Chondrocyte (in vitro differentiated cells): ENCODE data around the gene SLC18B1. TPM values are rescaled to one million over a fixed set of nuclear protein-coding genes. Genes with fewer than 3 reads are reported as not detected.

ENCODE experiments used
- DNase-seq: peaks from one replicate; pipeline ENCODE4 v3.0.0; 2021; ENCODE audit warnings: mixed read lengths, low spot score
- H3K27ac Mint-ChIP-seq: one replicate; pipeline ENCODE4 v1.8.0; 2021; ENCODE audit warnings: mild to moderate bottlenecking, moderate library complexity, mixed read lengths; ENCODE audit not compliant: unreplicated experiment
- H3K27me3 Mint-ChIP-seq: 2 replicates; pipeline ENCODE4 v1.8.0; 2021; ENCODE audit warnings: low read depth, mixed read lengths
- H3K36me3 Mint-ChIP-seq: 2 replicates; pipeline ENCODE4 v1.8.0; 2021; ENCODE audit warnings: low read depth, mixed read lengths
- H3K4me1 Mint-ChIP-seq: 2 replicates; pipeline ENCODE4 v1.8.0; 2021; ENCODE audit warnings: low read depth, mild to moderate bottlenecking, mixed read lengths
- H3K4me3 Mint-ChIP-seq: one replicate; pipeline ENCODE4 v1.8.0; 2021; ENCODE audit warnings: mild to moderate bottlenecking, moderate library complexity, mixed read lengths; ENCODE audit not compliant: unreplicated experiment
- H3K9me3 Mint-ChIP-seq: 2 replicates; pipeline ENCODE4 v1.8.0; 2021; ENCODE audit warnings: low read depth, mixed read lengths
- CTCF ChIP-seq: fragments of 200-600 bp; sonication (generic); IDR thresholded peaks from 2 replicates; pipeline ENCODE4 v1.5.0; 2021; ENCODE audit warnings: antibody characterized with exemption, mild to moderate bottlenecking, moderate library complexity
- total RNA-seq: library from RNA; stranded (reverse); gene quantifications from 3 replicates; pipeline ENCODE4 v1.2.1, GENCODE V29; 2021

SLC18B1 gene
- total RNA-seq, 1 donor from 2014 or later: 2.4 TPM

- Mint-ChIP-seq H3K27ac (no peak overlapping the region), H3K4me3 (no peak overlapping the region), H3K36me3 (peaks cover 1% of the 10 kb centered on the region), H3K9me3 (no peaks in the 10 kb centered on the region), H3K4me1 (peaks cover 9% of the 10 kb centered on the region), H3K27me3 (no peaks in the 10 kb centered on the region)
- no peak for DNase-seq
- TF ChIP-seq CTCF: no peak
Measured at GRCh38 chr6:132795461-132795860, 3.0 kb downstream of the SLC18B1 start.

GRCh38 chr6:132792510-132792909 is 5.9 kb downstream of the SLC18B1 start:
- H3K9me3 Mint-ChIP-seq: no peaks in the 10 kb centered on the region
- H3K27ac Mint-ChIP-seq: no peak overlapping the region

GRCh38 chr6:132790450-132790849 is 8.0 kb downstream of the SLC18B1 start:
- Mint-ChIP-seq H3K27ac (no peak overlapping the region), H3K36me3 (peaks cover 1% of the 10 kb centered on the region)

More at GRCh38 chr6:132792510-132792909, 5.9 kb downstream of the SLC18B1 start:
- no peak for TF ChIP-seq CTCF
- H3K36me3 Mint-ChIP-seq: peaks cover 1% of the 10 kb centered on the region
- H3K4me1 Mint-ChIP-seq: no peaks in the 10 kb centered on the region
- no peak overlapping the region for H3K4me3 Mint-ChIP-seq
- DNase-seq: no peak
- no peaks in the 10 kb centered on the region for H3K27me3 Mint-ChIP-seq

GRCh38 chr6:132789396-132789776 is 9.1 kb downstream of the SLC18B1 start:
- no peaks in the 10 kb centered on the region for H3K9me3 Mint-ChIP-seq
- no peak overlapping the region for H3K27ac Mint-ChIP-seq
- H3K4me3 Mint-ChIP-seq: no peak overlapping the region
- DNase-seq: no peak
- TF ChIP-seq CTCF: no peak
- H3K4me1 Mint-ChIP-seq: no peaks in the 10 kb centered on the region
- H3K27me3 Mint-ChIP-seq: no peaks in the 10 kb centered on the region
- H3K36me3 Mint-ChIP-seq: peaks cover 1% of the 10 kb centered on the region

More at GRCh38 chr6:132790450-132790849, 8.0 kb downstream of the SLC18B1 start:
- DNase-seq: no peak
- no peak for TF ChIP-seq CTCF
- Mint-ChIP-seq H3K27me3 (no peaks in the 10 kb centered on the region), H3K4me1 (no peaks in the 10 kb centered on the region), H3K9me3 (no peaks in the 10 kb centered on the region), H3K4me3 (no peak overlapping the region)

GRCh38 chr6:132788658-132789395 is 9.6 kb downstream of the SLC18B1 start:
- Mint-ChIP-seq H3K4me1 (no peaks in the 10 kb centered on the region), H3K27me3 (no peaks in the 10 kb centered on the region), H3K27ac (no peak overlapping the region), H3K36me3 (no peaks in the 10 kb centered on the region), H3K9me3 (no peaks in the 10 kb centered on the region), H3K4me3 (no peak overlapping the region)
- no peak for TF ChIP-seq CTCF
- no peak for DNase-seq
